Esophagus squamous epithelium (tissue), 5 donors: ENCODE data around the gene MELK. TPM values are rescaled to one million over a fixed set of nuclear protein-coding genes. Genes with fewer than 3 reads are reported as not detected.
"Not testable (repeated sequence)": the region's sequence is repeated elsewhere in the genome, so short reads cannot be mapped to it uniquely, and the experiment has no call there.

Experiments used
- DNase-seq: peaks from one replicate; lab custom pipeline; 2025; lab: John Stamatoyannopoulos, UW
- H3K27ac ChIP-seq, 4 donors: fragments of 200-600 bp; sonication (generic); one replicate each; pipeline ENCODE4 v1.5.1; 2016 to 2019; ENCODE audit warnings: mild to moderate bottlenecking in 1 of 4
- H3K27me3 ChIP-seq, 4 donors: fragments of 200-600 bp; sonication (generic); 1 replicate in 3 of 4; 2 replicates in 1 of 4; pipeline versions ENCODE4 v1.5.1 to v1.6.0; 2017 to 2021; ENCODE audit warnings: antibody characterized with exemption in 1 of 4
- H3K36me3 ChIP-seq, 3 donors: fragments of 200-600 bp; sonication (generic); one replicate each; pipeline ENCODE4 v1.5.1; 2016 to 2019
- H3K4me1 ChIP-seq, 3 donors: fragments of 200-600 bp; sonication (generic); one replicate each; pipeline ENCODE4 v1.5.1; 2017 to 2019
- H3K4me3 ChIP-seq, 4 donors: fragments of 200-600 bp; sonication (generic); 1 replicate in 3 of 4; 2 replicates in 1 of 4; pipeline ENCODE4 v1.5.1; 2016 to 2019; ENCODE audit warnings: mild to moderate bottlenecking in 2 of 4, moderate library complexity in 1 of 4
- H3K9me3 ChIP-seq, 3 donors: fragments of 200-600 bp; sonication (generic); one replicate each; pipeline ENCODE4 v1.5.1; 2016 to 2019
- CTCF ChIP-seq, 6 experiments: fragments of 450-650 bp in 4 of 6; fragments of 200-600 bp in 2 of 6; sonication (generic) in 2 of 6; IDR thresholded peaks; one replicate each; pipeline ENCODE4 v1.5.1; 2016 to 2019; ENCODE audit warnings: antibody characterized with exemption in 6 of 6, mild to moderate bottlenecking in 4 of 6, moderate library complexity in 4 of 6
- POLR2A ChIP-seq, 4 donors: fragments of 450-650 bp; IDR thresholded peaks; one replicate each; pipeline ENCODE4 v1.6.1; 2017; ENCODE audit warnings: antibody characterized with exemption in 4 of 4, mild to moderate bottlenecking in 4 of 4, moderate library complexity in 3 of 4
- WGBS, 2 donors: methylation state at CpG; one replicate each; pipeline ENCODE4 v1.1.5; 2018; 5-methylcytosine and 5-hydroxymethylcytosine counted together
- intact Hi-C: fragments of 100-400 bp; cut with DNase I; formaldehyde crosslinking; loops from one replicate; pipeline ENCODE4 v1.15.0; 2022
- total RNA-seq, 4 donors: library from RNA; depleted of rRNA; stranded (reverse); fragments of >200 nt; gene quantifications; one replicate each; pipeline ENCODE4 v1.1.0, GENCODE V29; 2016
- donor health status: DM: yes; HTN: yes; CAD: no.

Gene MELK
- total RNA-seq, 4 donors from 2014 or later, result 5.0 to 21.1 (median 12.4) TPM

DNA sequence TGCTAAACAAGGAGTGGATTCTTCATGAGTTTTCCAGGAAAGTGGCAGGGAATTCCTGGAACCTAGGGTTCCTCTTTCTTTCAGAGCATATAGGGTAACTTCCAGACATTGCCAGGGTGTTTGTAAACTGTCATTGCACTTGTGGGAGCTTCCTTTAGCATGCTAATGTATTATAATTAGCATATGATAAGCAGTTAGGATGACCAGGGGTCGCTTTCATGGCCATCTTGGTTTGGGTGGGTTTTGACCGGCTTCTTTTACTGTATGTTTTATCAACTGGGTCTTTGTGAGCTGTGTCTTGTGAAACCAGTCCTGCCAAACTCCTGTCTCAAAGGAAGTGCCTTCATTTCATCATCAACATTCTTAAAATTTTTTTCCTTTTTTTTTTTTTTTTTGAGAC, 11.9 kb upstream of the MELK start:
- Histone ChIP-seq H3K9me3 (no peaks in the 10 kb centered on the region), H3K27me3 (no peaks in the 10 kb centered on the region), H3K27ac (no peak overlapping the region), H3K4me1 (peaks cover 0 to 3% (median 0%) of the 10 kb centered on the region in 3 donors), H3K4me3 (no peak overlapping the region), H3K36me3 (no peaks in the 10 kb centered on the region)
- TF ChIP-seq POLR2A (IDR thresholded peaks at IDR 0.05) (no peak), CTCF (IDR thresholded peaks at IDR 0.05) (no peak)
- intact Hi-C loops, result no loop called here
- no peak for DNase-seq
- 49 to 72% methylated on average over 2 of the region's 2 CpGs for WGBS, 2 donors

DNA sequence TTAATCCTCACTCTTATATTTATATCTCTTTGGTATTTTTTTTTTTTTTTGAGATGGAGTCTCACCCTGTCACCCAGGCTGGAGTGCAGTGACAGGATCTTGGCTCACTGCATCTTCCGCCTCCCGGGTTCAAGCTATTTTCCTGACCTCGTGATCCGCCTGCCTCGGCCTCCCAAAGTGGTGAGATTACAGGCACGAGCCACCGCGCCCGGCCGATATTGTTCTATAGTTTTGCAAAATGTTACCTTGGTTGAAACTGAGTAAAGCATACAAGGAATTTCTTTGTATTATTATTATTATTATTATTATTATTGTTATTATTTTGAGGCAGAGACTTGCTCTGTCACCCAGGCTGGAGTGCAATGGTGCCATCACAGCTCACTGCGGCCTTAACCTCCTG, 9.9 kb upstream of the MELK start:
- H3K27ac ChIP-seq, intact Hi-C loops, H3K4me3 ChIP-seq, DNase-seq, H3K27me3 ChIP-seq, H3K9me3 ChIP-seq, H3K36me3 ChIP-seq: not testable (repeated sequence)
- WGBS, 2 donors, result 91 to 94% methylated on average over 11 of the region's 11 CpGs
- peaks cover 0 to 13% (median 4%) of the 10 kb centered on the region in 3 donors for H3K4me1 ChIP-seq

- intact Hi-C loops, result no loop called here
These were observed 5.9 kb upstream of the MELK start for GRCh38 chr9:36566813-36567221.

DNA sequence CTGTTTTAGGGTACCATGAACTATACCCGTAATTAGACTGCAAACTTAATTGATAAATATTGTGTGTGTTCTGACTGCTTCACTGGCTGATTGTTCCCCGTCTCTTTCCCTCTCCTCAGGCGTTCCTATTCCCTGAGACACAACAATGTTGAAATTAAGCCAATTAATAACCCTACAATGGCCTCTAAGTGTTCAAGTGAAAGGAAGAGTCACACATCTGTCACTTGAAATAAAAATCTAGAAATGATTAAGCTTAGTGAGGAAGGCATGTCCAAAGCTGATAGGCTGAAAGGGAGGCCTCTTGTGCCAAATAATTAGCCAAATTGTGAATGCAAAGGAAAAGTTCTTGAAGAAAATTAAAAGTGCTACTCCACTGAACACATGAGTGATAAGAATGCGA, 4.0 kb upstream of the MELK start:
- peaks cover 1 to 27% (median 6%) of the 10 kb centered on the region in 3 donors for H3K4me1 ChIP-seq
- H3K4me3 ChIP-seq, intact Hi-C loops, H3K9me3 ChIP-seq, H3K27ac ChIP-seq, H3K36me3 ChIP-seq, DNase-seq, H3K27me3 ChIP-seq: not testable (repeated sequence)
- 85 to 87% methylated on average over 4 of the region's 4 CpGs for WGBS, 2 donors

More at GRCh38 chr9:36566813-36567221, 5.9 kb upstream of the MELK start:
- WGBS, 2 donors, result 15 to 45% methylated on average over 8 of the region's 8 CpGs
- H3K36me3 ChIP-seq, result no peaks in the 10 kb centered on the region
- H3K27me3 ChIP-seq, result no peaks in the 10 kb centered on the region
- DNase-seq, result no peak
- H3K4me3 ChIP-seq, result no peak overlapping the region
- peak overlapping the region in 3 of 4 donors; percentile 45 to 62 (median 54) for H3K27ac ChIP-seq
- peaks cover 0 to 14% (median 4%) of the 10 kb centered on the region in 3 donors for H3K4me1 ChIP-seq
- TF ChIP-seq CTCF (IDR thresholded peaks at IDR 0.05) (no peak), POLR2A (IDR thresholded peaks at IDR 0.05) (no peak)
- H3K9me3 ChIP-seq, result no peaks in the 10 kb centered on the region

DNA sequence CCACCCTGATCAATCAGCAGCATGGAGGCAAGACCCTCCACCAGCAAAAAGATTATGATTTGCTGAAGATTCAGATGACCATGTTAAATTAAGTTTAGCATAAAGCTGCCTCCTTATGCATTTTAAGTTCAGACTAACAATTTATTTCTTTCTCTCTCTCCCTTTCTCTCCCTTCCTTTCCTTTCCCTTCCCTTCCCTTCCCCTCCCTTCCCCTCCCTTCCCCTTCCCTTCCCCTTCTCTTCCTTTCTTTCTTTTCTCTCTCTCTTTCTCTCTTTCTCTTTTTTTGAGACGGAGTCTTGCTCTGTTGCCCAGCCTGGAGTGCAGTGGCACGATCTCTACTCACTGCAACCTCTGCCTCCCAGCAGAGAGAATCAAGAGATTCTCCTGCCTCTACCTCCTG, 1.4 kb upstream of the MELK start:
- 82 to 88% methylated on average over 2 of the region's 2 CpGs for WGBS, 2 donors
- Histone ChIP-seq H3K36me3 (no peaks in the 10 kb centered on the region), H3K4me1 (peaks cover 4 to 30% (median 10%) of the 10 kb centered on the region in 3 donors), H3K4me3 (no peak overlapping the region), H3K27me3 (no peaks in the 10 kb centered on the region), H3K27ac (no peak overlapping the region), H3K9me3 (no peaks in the 10 kb centered on the region)
- no peak for DNase-seq
- TF ChIP-seq CTCF (IDR thresholded peaks at IDR 0.05) (no peak), POLR2A (IDR thresholded peaks at IDR 0.05) (no peak)
- intact Hi-C loops, result no loop called here

DNA sequence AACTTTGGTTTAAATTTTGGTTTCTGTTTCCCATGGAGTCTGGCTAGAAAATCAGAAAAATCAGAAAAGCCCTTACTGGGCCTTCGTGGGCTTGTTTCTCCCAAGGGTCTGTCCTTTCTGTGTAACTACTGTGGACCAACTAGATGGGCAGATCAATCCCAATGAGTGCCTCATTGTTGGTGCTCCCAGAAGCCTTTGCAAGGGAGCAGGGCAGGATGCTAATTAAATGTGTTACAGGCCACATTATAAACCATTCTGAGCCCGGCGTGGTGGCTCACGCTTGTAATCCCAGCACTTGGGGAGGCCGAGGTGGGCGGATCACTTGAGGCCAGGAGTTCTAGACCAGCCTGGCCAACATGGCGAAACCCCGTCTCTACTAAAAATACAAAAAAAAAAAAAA, 1.4 kb downstream of the MELK start:
- H3K36me3 ChIP-seq, intact Hi-C loops, DNase-seq, H3K9me3 ChIP-seq, H3K27me3 ChIP-seq: not testable (repeated sequence)
- Histone ChIP-seq H3K4me3 (peak overlapping the region in 3 of 4 donors; percentile 74 to 84 (median 83)), H3K4me1 (peaks cover 4 to 19% (median 7%) of the 10 kb centered on the region in 3 donors), H3K27ac (peak overlapping the region in 3 of 4 donors; percentile 75 to 84 (median 79))
- WGBS, 2 donors, result 43 to 92% methylated on average over 1 to 5 of the region's 8 CpGs

DNA sequence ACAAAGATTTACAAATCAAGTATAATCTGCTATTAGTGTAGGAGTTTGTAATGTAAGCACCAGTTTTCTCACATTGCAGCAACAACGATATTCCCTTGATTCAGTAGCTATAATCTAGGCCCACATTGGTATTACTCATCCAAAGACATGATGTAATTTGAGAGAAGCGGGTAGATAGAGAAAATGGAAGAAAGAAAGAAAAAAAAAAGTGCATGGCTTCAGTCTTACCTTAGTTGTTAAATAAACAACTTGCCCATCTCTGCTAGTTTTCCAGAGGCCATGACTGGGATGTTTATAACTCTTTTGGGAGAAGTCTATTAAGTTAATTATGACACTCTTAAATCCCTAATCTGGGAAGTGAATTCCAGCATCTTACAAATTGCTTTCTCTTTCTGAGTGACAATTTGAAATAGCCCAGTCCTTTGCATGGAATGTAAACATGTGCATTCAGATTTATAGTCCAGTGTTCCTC, 2.8 kb downstream of the MELK start:
- Histone ChIP-seq H3K27ac (no peak overlapping the region), H3K27me3 (no peaks in the 10 kb centered on the region), H3K4me1 (peaks cover 4 to 19% (median 7%) of the 10 kb centered on the region in 3 donors), H3K4me3 (no peak overlapping the region), H3K36me3 (no peaks in the 10 kb centered on the region), H3K9me3 (no peaks in the 10 kb centered on the region)
- WGBS, 2 donors, result 29 to 30% methylated on average over 2 of the region's 2 CpGs
- intact Hi-C loops, result no loop called here
- TF ChIP-seq CTCF (IDR thresholded peaks at IDR 0.05) (no peak), POLR2A (IDR thresholded peaks at IDR 0.05) (no peak)
- no peak for DNase-seq
